ENCODE measurements around the gene WDR77. TPM values are rescaled to one million over a fixed set of nuclear protein-coding genes. Genes with fewer than 3 reads are reported as not detected.

WDR77 gene
- total RNA-seq, 1 donor from 2014 or later: 22.7 TPM

- no peaks in the 10 kb centered on the region for H3K27me3 Mint-ChIP-seq (ENCODE audit: unreplicated experiment)
- no peak for DNase-seq (ENCODE audit: extremely low spot score, unreplicated experiment)
- no peak overlapping the region for H3K4me3 Mint-ChIP-seq (ENCODE audit: unreplicated experiment)
- no peaks in the 10 kb centered on the region for H3K9me3 Mint-ChIP-seq (ENCODE audit: unreplicated experiment)
- TF ChIP-seq, protein P1, sequence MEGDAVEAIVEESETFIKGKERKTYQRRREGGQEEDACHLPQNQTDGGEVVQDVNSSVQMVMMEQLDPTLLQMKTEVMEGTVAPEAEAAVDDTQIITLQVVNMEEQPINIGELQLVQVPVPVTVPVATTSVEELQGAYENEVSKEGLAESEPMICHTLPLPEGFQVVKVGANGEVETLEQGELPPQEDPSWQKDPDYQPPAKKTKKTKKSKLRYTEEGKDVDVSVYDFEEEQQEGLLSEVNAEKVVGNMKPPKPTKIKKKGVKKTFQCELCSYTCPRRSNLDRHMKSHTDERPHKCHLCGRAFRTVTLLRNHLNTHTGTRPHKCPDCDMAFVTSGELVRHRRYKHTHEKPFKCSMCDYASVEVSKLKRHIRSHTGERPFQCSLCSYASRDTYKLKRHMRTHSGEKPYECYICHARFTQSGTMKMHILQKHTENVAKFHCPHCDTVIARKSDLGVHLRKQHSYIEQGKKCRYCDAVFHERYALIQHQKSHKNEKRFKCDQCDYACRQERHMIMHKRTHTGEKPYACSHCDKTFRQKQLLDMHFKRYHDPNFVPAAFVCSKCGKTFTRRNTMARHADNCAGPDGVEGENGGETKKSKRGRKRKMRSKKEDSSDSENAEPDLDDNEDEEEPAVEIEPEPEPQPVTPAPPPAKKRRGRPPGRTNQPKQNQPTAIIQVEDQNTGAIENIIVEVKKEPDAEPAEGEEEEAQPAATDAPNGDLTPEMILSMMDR (IDR thresholded peaks at IDR 0.05): no peak
- peaks cover 42% of the 10 kb centered on the region for H3K36me3 Mint-ChIP-seq (ENCODE audit: unreplicated experiment)
- no peak overlapping the region for H3K27ac Mint-ChIP-seq (ENCODE audit: unreplicated experiment)
- peaks cover 8% of the 10 kb centered on the region for H3K4me1 Mint-ChIP-seq (ENCODE audit: unreplicated experiment)
Measured at GRCh38 chr1:111442457-111442856, 6.6 kb downstream of the WDR77 start.

- H3K36me3 Mint-ChIP-seq (ENCODE audit: unreplicated experiment): peaks cover 45% of the 10 kb centered on the region
Measured at GRCh38 chr1:111441573-111442192, 7.4 kb downstream of the WDR77 start.

GRCh38 chr1:111439461-111440351 is 9.3 kb downstream of the WDR77 start:
- no peaks in the 10 kb centered on the region for H3K4me1 Mint-ChIP-seq (ENCODE audit: unreplicated experiment)
- TF ChIP-seq, protein P1 (IDR thresholded peaks at IDR 0.05): no peak
- H3K27me3 Mint-ChIP-seq (ENCODE audit: unreplicated experiment): peaks cover 6% of the 10 kb centered on the region
- no peak overlapping the region for H3K4me3 Mint-ChIP-seq (ENCODE audit: unreplicated experiment)
- H3K9me3 Mint-ChIP-seq (ENCODE audit: unreplicated experiment): no peaks in the 10 kb centered on the region
- DNase-seq (ENCODE audit: extremely low spot score, unreplicated experiment): no peak
- H3K27ac Mint-ChIP-seq (ENCODE audit: unreplicated experiment): no peak overlapping the region
- peaks cover 39% of the 10 kb centered on the region for H3K36me3 Mint-ChIP-seq (ENCODE audit: unreplicated experiment)

More at GRCh38 chr1:111441573-111442192, 7.4 kb downstream of the WDR77 start:
- DNase-seq (ENCODE audit: extremely low spot score, unreplicated experiment): no peak
- H3K27me3 Mint-ChIP-seq (ENCODE audit: unreplicated experiment): no peaks in the 10 kb centered on the region
- no peak overlapping the region for H3K4me3 Mint-ChIP-seq (ENCODE audit: unreplicated experiment)
- TF ChIP-seq, protein P1 (IDR thresholded peaks at IDR 0.05): peak; percentile 46
- H3K4me1 Mint-ChIP-seq (ENCODE audit: unreplicated experiment): peaks cover 6% of the 10 kb centered on the region
- no peaks in the 10 kb centered on the region for H3K9me3 Mint-ChIP-seq (ENCODE audit: unreplicated experiment)
- no peak overlapping the region for H3K27ac Mint-ChIP-seq (ENCODE audit: unreplicated experiment)

DNA sequence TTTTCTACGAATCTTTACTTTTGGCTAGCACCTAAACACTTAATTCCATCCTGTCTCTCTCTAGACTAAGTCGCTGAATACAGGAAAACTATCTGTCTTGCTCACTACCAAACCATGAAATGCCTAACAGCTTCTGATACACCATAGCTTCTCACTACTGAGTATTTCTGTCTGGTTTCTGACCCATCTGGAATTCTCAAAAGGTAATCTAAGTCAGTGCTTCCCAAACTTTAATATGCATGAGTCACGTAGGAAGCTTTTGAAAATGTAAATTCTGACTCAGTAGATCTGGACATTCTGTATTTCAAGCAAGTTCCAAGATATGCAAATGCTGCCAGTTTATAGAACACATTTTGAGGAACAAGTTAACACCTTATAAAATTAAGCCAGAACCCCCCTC is 12.3 kb downstream of the WDR77 start:
- H3K27me3 Mint-ChIP-seq (ENCODE audit: unreplicated experiment): peaks cover 6% of the 10 kb centered on the region
- DNase-seq (ENCODE audit: extremely low spot score, unreplicated experiment): no peak
- peaks cover 28% of the 10 kb centered on the region for H3K36me3 Mint-ChIP-seq (ENCODE audit: unreplicated experiment)
- no peak overlapping the region for H3K4me3 Mint-ChIP-seq (ENCODE audit: unreplicated experiment)
- H3K4me1 Mint-ChIP-seq (ENCODE audit: unreplicated experiment): no peaks in the 10 kb centered on the region
- no peak overlapping the region for H3K27ac Mint-ChIP-seq (ENCODE audit: unreplicated experiment)
- H3K9me3 Mint-ChIP-seq (ENCODE audit: unreplicated experiment): no peaks in the 10 kb centered on the region
- TF ChIP-seq, protein P1 (IDR thresholded peaks at IDR 0.05): no peak

GRCh38 chr1:111424281-111424680 is 24.8 kb downstream of the WDR77 start:
- TF ChIP-seq, protein P1 (IDR thresholded peaks at IDR 0.05): no peak
- DNase-seq (ENCODE audit: extremely low spot score, unreplicated experiment): no peak

More at GRCh38 chr1:111424281-111424680, 24.8 kb downstream of the WDR77 start:
- Mint-ChIP-seq H3K27ac (ENCODE audit: unreplicated experiment) (no peak overlapping the region), H3K27me3 (ENCODE audit: unreplicated experiment) (peaks cover 11% of the 10 kb centered on the region), H3K4me3 (ENCODE audit: unreplicated experiment) (no peak overlapping the region), H3K36me3 (ENCODE audit: unreplicated experiment) (no peaks in the 10 kb centered on the region), H3K9me3 (ENCODE audit: unreplicated experiment) (no peaks in the 10 kb centered on the region), H3K4me1 (ENCODE audit: unreplicated experiment) (no peaks in the 10 kb centered on the region)

All from osteocyte (in vitro differentiated cells).